WERI-Rb-1 (cell line): ENCODE data around the gene FAM76B.

Source experiments
- DNase-seq: peaks from one replicate; pipeline ENCODE4 v3.0.0-alpha.2; 2020
- H3K27ac ChIP-seq: fragments of 250-450 bp; sonication (Bioruptor Pico); 2 replicates; pipeline ENCODE4 v1.5.1; 2020; ENCODE audit warnings: mild to moderate bottlenecking, moderate library complexity
- H3K27me3 ChIP-seq: fragments of 250-450 bp; sonication (Bioruptor Pico); 2 replicates; pipeline ENCODE4 v1.5.1; 2021; ENCODE audit warnings: mild to moderate bottlenecking, low read depth, moderate library complexity; ENCODE audit not compliant: insufficient read depth, severe bottlenecking
- H3K36me3 ChIP-seq: fragments of 250-450 bp; sonication (Bioruptor Pico); 2 replicates; pipeline ENCODE4 v1.5.1; 2020; ENCODE audit warnings: mild to moderate bottlenecking, moderate library complexity
- H3K4me3 ChIP-seq: 2 replicates; pipeline ENCODE4 v1.5.1; 2011; ENCODE audit warnings: low read depth, mild to moderate bottlenecking, control low read depth, low read length
- H3K9me3 ChIP-seq: fragments of 250-450 bp; sonication (Bioruptor Pico); 2 replicates; pipeline ENCODE4 v1.5.1; 2021; ENCODE audit warnings: mild to moderate bottlenecking, moderate library complexity; ENCODE audit not compliant: severe bottlenecking
- CTCF ChIP-seq: IDR thresholded peaks from 2 replicates; pipeline ENCODE4 v1.5.1; 2011; ENCODE audit warnings: low read depth, mild to moderate bottlenecking, control low read depth, inconsistent platforms, low read length

Gene FAM76B

DNA sequence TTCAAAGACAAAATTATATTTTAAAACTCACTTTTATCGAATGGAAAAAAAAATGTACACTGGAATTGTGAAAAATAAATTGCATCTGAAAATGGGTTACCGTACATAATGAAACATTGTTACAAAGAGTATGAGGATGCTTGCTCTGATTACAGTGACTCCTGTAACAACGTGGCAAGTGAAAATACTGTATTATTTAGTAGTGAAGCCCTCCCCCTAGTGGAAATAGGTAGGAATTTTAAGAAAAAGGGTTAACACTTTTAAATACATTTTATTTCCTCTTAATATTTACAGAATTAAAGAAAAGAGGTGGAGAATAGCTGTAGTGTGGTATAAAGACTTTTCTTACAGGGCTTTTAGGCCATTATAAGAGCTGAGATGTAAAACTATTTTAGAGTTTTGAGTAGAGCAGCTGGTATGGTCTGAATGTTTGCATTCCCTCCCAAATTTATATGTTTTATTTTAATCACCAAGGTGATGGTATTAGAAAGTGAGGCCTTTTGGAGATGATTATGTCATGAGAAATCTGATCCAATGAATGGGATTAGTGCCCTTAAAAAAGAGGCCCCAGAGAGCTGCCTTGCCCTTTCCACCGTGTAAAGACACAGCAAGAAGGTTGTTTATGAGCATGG, 25.2 kb downstream of the FAM76B start:
- no peak for DNase-seq
- no peak for TF ChIP-seq CTCF
- Histone ChIP-seq H3K4me3 (no peak overlapping the region), H3K27me3 (no peaks in the 10 kb centered on the region), H3K36me3 (no peaks in the 10 kb centered on the region), H3K9me3 (no peaks in the 10 kb centered on the region), H3K27ac (no peak overlapping the region)

- no peak for DNase-seq
- H3K4me3 ChIP-seq, result no peak overlapping the region
- no peak for TF ChIP-seq CTCF
- no peaks in the 10 kb centered on the region for H3K27me3 ChIP-seq
- no peaks in the 10 kb centered on the region for H3K9me3 ChIP-seq
- no peaks in the 10 kb centered on the region for H3K36me3 ChIP-seq
- H3K27ac ChIP-seq, result no peak overlapping the region
Measured at GRCh38 chr11:95762534-95762933, 27.0 kb downstream of the FAM76B start.

- no peaks in the 10 kb centered on the region for H3K27me3 ChIP-seq
- no peak for TF ChIP-seq CTCF
- no peaks in the 10 kb centered on the region for H3K36me3 ChIP-seq
- H3K4me3 ChIP-seq, result no peak overlapping the region
- H3K9me3 ChIP-seq, result no peaks in the 10 kb centered on the region
- DNase-seq, result no peak
- no peak overlapping the region for H3K27ac ChIP-seq
Measured at GRCh38 chr11:95760941-95761340, 28.6 kb downstream of the FAM76B start.

DNA sequence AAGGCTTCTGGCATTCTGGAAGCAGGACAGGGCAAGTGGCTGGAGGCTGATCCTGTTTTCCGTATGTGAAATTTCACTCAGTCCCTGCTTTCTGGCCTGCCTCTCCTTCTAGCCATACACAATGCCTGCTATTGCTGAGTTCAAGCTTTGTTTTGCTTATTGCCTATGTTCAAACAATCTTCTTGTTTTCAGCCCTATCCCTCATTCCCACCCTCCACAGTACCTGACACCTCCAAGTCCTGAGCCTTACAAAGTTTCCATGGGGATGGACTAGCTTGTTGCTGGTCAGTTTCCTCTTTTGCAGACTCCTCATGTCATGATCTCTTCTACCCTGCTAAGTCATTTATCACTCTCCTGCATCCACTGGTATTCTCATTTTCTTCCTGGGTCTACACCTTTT, 38.1 kb downstream of the FAM76B start:
- TF ChIP-seq CTCF, result no peak
- Histone ChIP-seq H3K27ac (no peak overlapping the region), H3K36me3 (no peaks in the 10 kb centered on the region), H3K4me3 (no peak overlapping the region), H3K27me3 (no peaks in the 10 kb centered on the region), H3K9me3 (no peaks in the 10 kb centered on the region)
- no peak for DNase-seq

DNA sequence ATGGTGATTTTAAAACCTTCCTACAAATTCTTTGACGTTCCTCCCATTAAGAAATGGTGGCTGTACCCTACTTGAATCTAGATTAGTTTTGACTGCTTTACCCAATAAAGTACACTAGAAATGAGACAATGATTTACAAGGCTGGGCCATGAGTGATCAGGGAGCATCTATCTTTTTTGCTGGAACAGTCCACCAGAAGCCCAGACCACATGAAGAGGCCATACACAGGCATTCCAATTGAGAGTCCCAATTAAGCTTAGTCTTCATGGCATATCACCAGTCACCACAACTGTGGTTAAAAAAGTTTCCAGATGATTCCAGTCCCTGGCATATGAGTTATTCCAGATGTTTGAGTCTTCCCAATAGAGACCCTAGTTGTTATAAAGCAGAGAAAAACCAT, 39.5 kb downstream of the FAM76B start:
- Histone ChIP-seq H3K9me3 (no peaks in the 10 kb centered on the region), H3K27ac (no peak overlapping the region), H3K4me3 (no peak overlapping the region), H3K36me3 (no peaks in the 10 kb centered on the region), H3K27me3 (no peaks in the 10 kb centered on the region)
- DNase-seq, result no peak
- no peak for TF ChIP-seq CTCF
